ENCODE data around the gene TIMM50.

DNA sequence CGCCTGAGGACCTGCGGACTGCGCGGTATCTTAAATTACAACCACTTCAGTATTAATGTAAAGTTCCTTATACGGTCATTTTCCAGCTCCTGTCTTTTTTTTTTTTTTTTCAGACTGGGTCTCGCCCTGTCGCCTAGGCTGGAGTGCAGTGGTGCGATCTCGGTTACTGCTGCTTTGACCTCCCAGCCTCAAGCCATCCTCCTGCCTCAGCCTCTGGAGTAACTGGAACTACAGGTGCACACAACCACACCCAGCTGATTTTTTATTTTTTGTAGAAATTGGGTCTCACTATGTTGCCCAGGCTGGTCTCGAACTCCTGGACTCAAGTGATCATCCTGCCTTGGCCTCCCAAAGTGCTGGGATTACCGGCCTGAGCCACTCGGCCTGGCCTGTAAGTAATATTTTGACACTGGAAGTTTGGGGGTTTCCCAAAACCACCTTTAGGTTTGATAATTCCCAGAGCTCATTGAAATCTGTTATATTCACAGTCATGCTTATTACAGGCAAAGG lies 52.4 kb downstream of the TIMM50 start:
- TF ChIP-seq POLR2AphosphoS5 (IDR thresholded peaks at IDR 0.05; ENCODE audit: low read depth, low read length) (no peak), SIN3A (IDR thresholded peaks at IDR 0.05; ENCODE audit: borderline replicate concordance, insufficient read depth, low read length) (no peak)
